ENCODE results near the gene NFATC2. TPM values are rescaled to one million over a fixed set of nuclear protein-coding genes. Genes with fewer than 3 reads are reported as not detected.
A peak's percentile ranks its signal among the peaks of the same experiment; 100 is the strongest.

NFATC2 gene
- total RNA-seq, 1 experiment from 2014 or later = 0.61 TPM

- peaks cover 38% of the 10 kb centered on the region for H3K27me3 Mint-ChIP-seq (ENCODE audit: low read depth)
- DNase-seq = no peak
- WGBS (ENCODE audit: extremely low coverage, insufficient read length, low lambda C conversion rate) = no CpG with 5 or more reads among the region's 1 CpG
- H4K91ac ChIP-seq (ENCODE audit: insufficient read length, low read depth, low read length) = no peak overlapping the region
- no peak overlapping the region for H3K27ac ChIP-seq (ENCODE audit: insufficient read length, low read depth, low read length)
- no peak overlapping the region for H2BK5ac ChIP-seq (ENCODE audit: insufficient read length, low read length)
- H2BK120ac ChIP-seq (ENCODE audit: low read depth, low read length, poor library complexity, severe bottlenecking) = peak overlapping the region; percentile 30
- H3K9me3 ChIP-seq (ENCODE audit: control insufficient read depth, low read depth, low read length) = no peaks in the 10 kb centered on the region
- H2AK5ac ChIP-seq (ENCODE audit: insufficient read length, low read length) = no peak overlapping the region
- H3K9ac ChIP-seq (ENCODE audit: extremely low read depth, insufficient read length, low read length) = no peak overlapping the region
- TF ChIP-seq CTCF (conservative IDR thresholded peaks at IDR 0.05) = no peak
- H3K79me1 ChIP-seq (ENCODE audit: insufficient read depth, low read depth, low read length, poor library complexity, severe bottlenecking) = no peaks in the 10 kb centered on the region
- peaks cover 4% of the 10 kb centered on the region for H3K4me1 ChIP-seq (ENCODE audit: insufficient read depth, low read length)
- H2BK12ac ChIP-seq (ENCODE audit: insufficient read length, low read depth, low read length) = no peak overlapping the region
- peak overlapping the region in 1 of 3 experiments; percentile 54; a peak in 3 of 7 replicates for H3K27ac Mint-ChIP-seq
- no peaks in the 10 kb centered on the region for H3K36me3 Mint-ChIP-seq (ENCODE audit: insufficient read depth in 1 of 3, low read depth in 3 of 3)
- H2BK20ac ChIP-seq (ENCODE audit: low read depth, low read length, poor library complexity, severe bottlenecking) = no peak overlapping the region
- no peak overlapping the region for H3K18ac ChIP-seq (ENCODE audit: insufficient read length, low read depth, low read length)
- no peak overlapping the region for H4K8ac ChIP-seq (replicated peaks; ENCODE audit: insufficient read length, low read depth, low read length)
- no peak overlapping the region for H3T11ph ChIP-seq (ENCODE audit: low read length)
- H2AFZ ChIP-seq (ENCODE audit: low read length) = no peak overlapping the region
- H3K9me3 Mint-ChIP-seq = no peaks in the 10 kb centered on the region
- peaks cover 30 to 34% of the 10 kb centered on the region in 2 experiments for H3K4me1 Mint-ChIP-seq
- H3K14ac ChIP-seq (ENCODE audit: insufficient read depth, low read length) = no peak overlapping the region
- no peaks in the 10 kb centered on the region for H3K23me2 ChIP-seq (ENCODE audit: insufficient read length, low read depth, low read length, poor library complexity, severe bottlenecking)
- H3K23ac ChIP-seq (ENCODE audit: insufficient read length, low read depth, low read length) = no peak overlapping the region
- no peak overlapping the region for H4K5ac ChIP-seq (ENCODE audit: insufficient read length, low read depth, low read length)
- H3K4ac ChIP-seq (ENCODE audit: low read depth, low read length) = no peak overlapping the region
- no peak overlapping the region for H3K56ac ChIP-seq (ENCODE audit: insufficient read length, low read depth, low read length)
- H2BK15ac ChIP-seq (ENCODE audit: low read depth, low read length) = no peak overlapping the region
- H3K4me2 ChIP-seq (ENCODE audit: insufficient read depth, insufficient read length, low read length) = peak overlapping the region; percentile 18
- no peaks in the 10 kb centered on the region for H3K27me3 ChIP-seq (ENCODE audit: insufficient read depth, low read length)
- no peaks in the 10 kb centered on the region for H4K20me1 ChIP-seq (ENCODE audit: control insufficient read depth, insufficient read depth, insufficient read length)
- no peak overlapping the region for H3K4me3 Mint-ChIP-seq
- no peaks in the 10 kb centered on the region for H3K79me2 ChIP-seq (ENCODE audit: insufficient read depth, low read length)
Measured at GRCh38 chr20:51423290-51423667, 119.2 kb downstream of the NFATC2 start.
